Measurements from ENCODE around the gene FGD2. TPM values are rescaled to one million over a fixed set of nuclear protein-coding genes. Genes with fewer than 3 reads are reported as not detected.

Gene FGD2
- total and polyA plus RNA-seq, 2 donors (not counting 1 experiment from before 2014, with no cell fraction given), result 352 to 682 TPM

- Histone ChIP-seq H3K4me3 (ENCODE audit: control extremely low read depth in 1 of 5, extremely low read depth in 1 of 5, insufficient read depth in 1 of 5, low read depth in 2 of 5, low read length in 4 of 5) (no peak overlapping the region), H4K20me1 (ENCODE audit: control insufficient read depth, insufficient read depth, low read length, poor library complexity, severe bottlenecking) (peaks cover 88% of the 10 kb centered on the region), H3K9ac (ENCODE audit: low read length) (no peak overlapping the region), H3K27me3 (replicated peaks in 1 of 4; ENCODE audit: control extremely low read depth in 1 of 4, control insufficient read depth in 3 of 4, insufficient read depth in 4 of 4, low read length in 3 of 4) (no peaks in the 10 kb centered on the region), H3K27ac (ENCODE audit: low read length in 2 of 2) (no peak overlapping the region), H2AFZ (ENCODE audit: insufficient read depth, low read depth, low read length, poor library complexity, severe bottlenecking) (no peak overlapping the region), H3K79me2 (ENCODE audit: control insufficient read depth, insufficient read depth, low read length) (peaks cover 57% of the 10 kb centered on the region), H3K9me3 (ENCODE audit: control extremely low read depth in 1 of 3, control insufficient read depth in 2 of 3, insufficient read depth in 1 of 3, low read length in 2 of 3) (no peaks in the 10 kb centered on the region), H3K36me3 (replicated peaks in 1 of 2; ENCODE audit: control extremely low read depth in 1 of 2, control insufficient read depth in 1 of 2, extremely low read depth in 1 of 2, insufficient read depth in 2 of 2, low read length in 1 of 2) (peaks cover 4 to 91% of the 10 kb centered on the region in 2 experiments), H3K4me1 (ENCODE audit: control insufficient read depth in 2 of 2, insufficient read depth in 2 of 2, low read length in 2 of 2) (peaks cover 14 to 21% of the 10 kb centered on the region in 2 donors), H3K4me2 (replicated peaks; ENCODE audit: low read depth, low read length, poor library complexity, severe bottlenecking) (no peak overlapping the region)
- ATAC-seq (ENCODE audit: low read depth) (no peak), DNase-seq (no peak)
- Mint-ChIP-seq H3K4me1 (peaks cover 19% of the 10 kb centered on the region), H3K27me3 (no peaks in the 10 kb centered on the region), H3K4me3 (no peak overlapping the region), H3K9me3 (ENCODE audit: insufficient read depth) (no peaks in the 10 kb centered on the region), H3K27ac (peak overlapping the region; percentile 56)
- ChIA-PET CTCF (interaction anchor here (0.6 to 22.0 kb wide), 10 partner anchors 7 to 183 kb away, joined by 3 to 587 read pairs (median 5); partner anchors contain the start of genes PIM1 and PPIL1), POLR2A (interaction anchor here (1.0 kb wide), 1 partner anchor 26 kb away, joined by 4 read pairs; no protein-coding TSS in a partner anchor)
- WGBS (ENCODE audit: insufficient coverage), result 94% methylated on average over 17 of the region's 17 CpGs
- intact Hi-C loops (cut with micrococcal nuclease), result no loop called here
- TF ChIP-seq, protein P1, sequence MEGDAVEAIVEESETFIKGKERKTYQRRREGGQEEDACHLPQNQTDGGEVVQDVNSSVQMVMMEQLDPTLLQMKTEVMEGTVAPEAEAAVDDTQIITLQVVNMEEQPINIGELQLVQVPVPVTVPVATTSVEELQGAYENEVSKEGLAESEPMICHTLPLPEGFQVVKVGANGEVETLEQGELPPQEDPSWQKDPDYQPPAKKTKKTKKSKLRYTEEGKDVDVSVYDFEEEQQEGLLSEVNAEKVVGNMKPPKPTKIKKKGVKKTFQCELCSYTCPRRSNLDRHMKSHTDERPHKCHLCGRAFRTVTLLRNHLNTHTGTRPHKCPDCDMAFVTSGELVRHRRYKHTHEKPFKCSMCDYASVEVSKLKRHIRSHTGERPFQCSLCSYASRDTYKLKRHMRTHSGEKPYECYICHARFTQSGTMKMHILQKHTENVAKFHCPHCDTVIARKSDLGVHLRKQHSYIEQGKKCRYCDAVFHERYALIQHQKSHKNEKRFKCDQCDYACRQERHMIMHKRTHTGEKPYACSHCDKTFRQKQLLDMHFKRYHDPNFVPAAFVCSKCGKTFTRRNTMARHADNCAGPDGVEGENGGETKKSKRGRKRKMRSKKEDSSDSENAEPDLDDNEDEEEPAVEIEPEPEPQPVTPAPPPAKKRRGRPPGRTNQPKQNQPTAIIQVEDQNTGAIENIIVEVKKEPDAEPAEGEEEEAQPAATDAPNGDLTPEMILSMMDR (IDR thresholded peaks at IDR 0.05), result no peak
- TF ChIP-seq EZH2 (IDR thresholded peaks at IDR 0.05; ENCODE audit: borderline replicate concordance, insufficient read depth, low read depth, low read length, poor library complexity, severe bottlenecking), result no peak
Observed at GRCh38 chr6:37022135-37022863, 16.8 kb downstream of the FGD2 start.
